HUES64 (cell line): ENCODE results near the gene PRDM11.
"Not testable (repeated sequence)": the region's sequence is repeated elsewhere in the genome, so short reads cannot be mapped to it uniquely, and the experiment has no call there.

Experiments used
- H3K27ac ChIP-seq: 2 replicates; pipeline ENCODE4 v1.7.0; 2013; ENCODE audit warnings: low read depth, low read length, inconsistent platforms
- H3K27me3 ChIP-seq: 2 replicates; pipeline ENCODE4 v1.6.1; 2013; ENCODE audit warnings: mild to moderate bottlenecking, low read length; ENCODE audit not compliant: insufficient read depth
- H3K36me3 ChIP-seq: 2 replicates; pipeline ENCODE4 v1.6.1; 2013; ENCODE audit warnings: mild to moderate bottlenecking, low read length; ENCODE audit not compliant: insufficient read depth
- H3K4me1 ChIP-seq: 2 replicates; pipeline ENCODE4 v1.6.1; 2013; ENCODE audit warnings: mild to moderate bottlenecking, low read length, moderate library complexity; ENCODE audit not compliant: insufficient read depth
- H3K4me3 ChIP-seq: 2 replicates; pipeline ENCODE4 v1.5.1; 2013; ENCODE audit warnings: mild to moderate bottlenecking, low read length, moderate library complexity
- H3K9ac ChIP-seq: 2 replicates; pipeline ENCODE4 v1.6.1; 2013; ENCODE audit warnings: mild to moderate bottlenecking, low read depth, low read length
- H3K9me3 ChIP-seq: 2 replicates; pipeline ENCODE4 v1.6.1; 2013; ENCODE audit warnings: low read depth, low read length; ENCODE audit not compliant: insufficient read depth
- WGBS: fragments of 150-250, 120-280 bp; methylation state at CpG from one replicate; pipeline ENCODE4 v1.1.7; 2013; ENCODE audit warnings: missing lambda C conversion rate; 5-methylcytosine and 5-hydroxymethylcytosine counted together

PRDM11 gene

DNA sequence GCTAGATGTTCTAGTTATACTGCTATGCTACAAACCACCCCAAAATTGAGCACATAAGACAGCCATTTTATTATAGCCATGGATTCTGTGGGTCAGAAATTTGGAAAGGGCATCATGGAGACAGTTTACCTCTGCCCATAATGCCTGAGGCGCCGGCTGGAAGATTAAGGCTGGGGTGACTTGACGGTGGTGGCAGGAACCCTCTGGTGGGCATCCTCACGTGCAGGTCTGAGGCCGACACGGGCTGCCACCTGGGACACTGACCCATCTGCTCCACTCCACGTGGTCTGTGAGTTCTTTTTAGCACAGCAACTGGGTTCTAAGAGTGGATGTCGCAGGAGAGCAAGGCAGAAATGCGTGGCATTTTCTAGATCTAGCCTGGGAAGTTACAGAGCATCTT is 40.0 kb upstream of the PRDM11 start:
- H3K4me1 ChIP-seq = no peaks in the 10 kb centered on the region
- no peaks in the 10 kb centered on the region for H3K36me3 ChIP-seq
- no peak overlapping the region for H3K27ac ChIP-seq
- WGBS = 83% methylated on average over 9 of the region's 9 CpGs
- no peaks in the 10 kb centered on the region for H3K27me3 ChIP-seq
- H3K9me3 ChIP-seq = no peaks in the 10 kb centered on the region
- H3K4me3 ChIP-seq = no peak overlapping the region
- no peak overlapping the region for H3K9ac ChIP-seq

DNA sequence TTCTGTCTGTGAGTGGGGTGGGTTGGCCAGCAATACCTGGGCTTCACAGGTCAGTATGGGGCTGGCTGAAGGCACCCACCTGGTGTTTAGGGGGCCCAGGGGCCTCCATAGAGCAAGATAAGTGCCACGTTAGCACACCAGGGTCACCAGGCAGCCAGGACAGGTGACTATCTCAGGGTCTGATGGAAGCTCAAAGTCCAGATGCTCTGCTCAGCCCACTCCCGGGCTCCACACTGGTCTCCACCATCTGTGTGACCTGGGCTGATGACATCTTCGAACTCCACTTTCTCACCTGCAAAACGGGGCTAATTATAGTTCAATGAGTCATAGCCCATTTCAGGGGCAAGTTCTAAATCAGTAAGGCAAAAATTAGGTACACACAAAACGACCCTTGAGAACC is 39.4 kb upstream of the PRDM11 start:
- Histone ChIP-seq H3K27me3 (no peaks in the 10 kb centered on the region), H3K4me3 (no peak overlapping the region), H3K36me3 (no peaks in the 10 kb centered on the region), H3K27ac (no peak overlapping the region), H3K4me1 (no peaks in the 10 kb centered on the region), H3K9ac (no peak overlapping the region), H3K9me3 (no peaks in the 10 kb centered on the region)
- WGBS = 80% methylated on average over 5 of the region's 5 CpGs

- Histone ChIP-seq H3K4me1 (no peaks in the 10 kb centered on the region), H3K9me3 (no peaks in the 10 kb centered on the region), H3K4me3 (no peak overlapping the region), H3K27me3 (no peaks in the 10 kb centered on the region), H3K36me3 (no peaks in the 10 kb centered on the region), H3K27ac (no peak overlapping the region), H3K9ac (no peak overlapping the region)
- 87% methylated on average over 14 of the region's 14 CpGs for WGBS
Measured at GRCh38 chr11:45108070-45109064, 38.1 kb upstream of the PRDM11 start.

- Histone ChIP-seq H3K9me3 (no peaks in the 10 kb centered on the region), H3K36me3 (no peaks in the 10 kb centered on the region), H3K27ac (no peak overlapping the region), H3K9ac (no peak overlapping the region), H3K27me3 (peaks cover 4% of the 10 kb centered on the region), H3K4me1 (no peaks in the 10 kb centered on the region), H3K4me3 (no peak overlapping the region)
- 56% methylated on average over 3 of the region's 3 CpGs for WGBS
Measured at GRCh38 chr11:45109400-45109799, 37.0 kb upstream of the PRDM11 start.

DNA sequence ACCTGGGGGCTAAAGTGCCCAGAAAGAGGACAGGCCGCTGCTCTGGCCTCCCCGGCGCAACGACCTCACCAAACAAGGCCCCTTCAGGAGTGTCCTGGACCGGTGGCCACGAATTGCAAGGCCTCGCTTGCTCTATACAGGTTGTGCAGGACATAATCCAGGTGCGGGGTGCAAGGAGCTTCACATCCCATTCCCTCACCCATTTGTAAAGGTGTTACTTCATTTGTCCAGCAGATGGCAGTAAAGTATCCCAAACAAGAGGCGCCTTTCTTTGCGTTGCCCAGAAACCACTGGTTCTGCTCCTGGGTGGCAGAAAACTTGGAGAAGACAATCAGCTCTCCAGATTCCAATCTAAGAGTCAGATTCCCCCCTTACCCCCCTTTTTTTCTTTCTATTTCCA is 35.9 kb upstream of the PRDM11 start:
- Histone ChIP-seq H3K27ac (no peak overlapping the region), H3K4me1 (no peaks in the 10 kb centered on the region), H3K36me3 (no peaks in the 10 kb centered on the region), H3K9ac (no peak overlapping the region), H3K4me3 (no peak overlapping the region), H3K27me3 (peaks cover 7% of the 10 kb centered on the region), H3K9me3 (no peaks in the 10 kb centered on the region)
- WGBS = 15% methylated on average over 10 of the region's 10 CpGs

DNA sequence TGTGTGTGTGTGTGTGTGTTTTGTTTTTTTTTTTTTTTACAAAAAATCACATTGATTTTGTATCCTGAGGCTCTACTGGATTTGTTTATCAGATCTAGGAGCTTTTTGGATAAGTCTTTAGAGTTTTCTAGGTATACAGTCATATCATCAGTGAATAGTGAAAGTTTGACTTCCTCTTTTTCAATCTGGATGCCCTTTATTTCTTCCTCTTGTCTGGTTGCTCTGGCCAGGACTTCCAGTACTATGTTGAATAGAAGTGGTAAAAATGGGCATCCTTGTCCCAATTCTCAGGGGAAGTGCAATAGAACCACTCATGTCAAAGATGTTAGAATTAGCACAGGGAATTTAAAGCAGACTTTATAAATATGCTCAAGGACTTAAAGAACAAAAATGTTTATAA is 32.6 kb upstream of the PRDM11 start:
- Histone ChIP-seq H3K27ac (no peak overlapping the region), H3K9me3 (no peaks in the 10 kb centered on the region), H3K27me3 (peaks cover 12% of the 10 kb centered on the region), H3K9ac (no peak overlapping the region), H3K4me1 (no peaks in the 10 kb centered on the region), H3K36me3 (no peaks in the 10 kb centered on the region), H3K4me3 (no peak overlapping the region)

GRCh38 chr11:45127836-45128235 is 18.6 kb upstream of the PRDM11 start:
- not testable (repeated sequence) for H3K36me3 ChIP-seq, H3K9ac ChIP-seq, H3K27me3 ChIP-seq, H3K27ac ChIP-seq, H3K4me1 ChIP-seq, H3K4me3 ChIP-seq
- peaks cover 23% of the 10 kb centered on the region for H3K9me3 ChIP-seq
- 82% methylated on average over 9 of the region's 9 CpGs for WGBS

DNA sequence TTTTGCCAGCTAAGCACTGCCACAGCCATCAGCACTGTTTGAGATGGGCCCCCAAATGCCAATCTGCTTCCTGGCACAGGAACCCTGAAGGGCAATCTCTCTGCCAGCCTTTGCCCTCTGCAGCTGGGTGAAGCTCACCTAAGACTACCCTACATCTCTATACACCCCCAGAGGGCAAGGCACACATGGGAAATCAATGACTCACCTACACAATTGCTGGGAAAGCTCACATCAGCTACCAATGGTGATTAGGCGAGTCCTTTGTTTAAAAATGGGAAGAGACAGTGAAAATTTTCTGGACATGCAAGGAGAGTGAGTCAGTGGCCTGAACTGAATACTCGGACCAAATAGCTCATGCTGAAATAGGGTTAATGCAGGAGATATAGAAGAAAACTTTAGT is 12.6 kb upstream of the PRDM11 start:
- no peak overlapping the region for H3K27ac ChIP-seq

DNA sequence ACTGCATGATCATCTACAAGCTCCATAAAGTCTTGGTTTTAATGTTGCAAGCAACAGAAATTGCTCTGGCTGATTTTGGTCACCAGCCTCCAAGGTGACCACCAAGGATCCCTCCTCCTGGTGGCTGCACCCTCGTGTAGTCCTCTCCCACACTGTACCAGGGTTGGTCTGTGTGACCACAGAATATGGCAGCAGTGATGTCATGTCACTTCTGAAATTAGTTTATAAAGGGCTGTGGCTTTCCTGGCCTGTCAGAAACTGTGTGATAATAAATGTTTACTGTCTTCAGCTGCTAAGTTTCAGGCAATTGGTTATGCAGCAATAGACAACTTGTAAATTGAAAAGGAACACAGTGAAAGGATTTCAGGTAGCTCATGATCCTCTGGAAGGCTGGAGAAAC is 5.3 kb upstream of the PRDM11 start:
- WGBS = 38% methylated on average over 1 of the region's 1 CpG
- no peaks in the 10 kb centered on the region for H3K36me3 ChIP-seq
- H3K27ac ChIP-seq = no peak overlapping the region
- peaks cover 48% of the 10 kb centered on the region for H3K27me3 ChIP-seq
- H3K9me3 ChIP-seq = no peaks in the 10 kb centered on the region
- no peak overlapping the region for H3K9ac ChIP-seq
- no peak overlapping the region for H3K4me3 ChIP-seq
- no peaks in the 10 kb centered on the region for H3K4me1 ChIP-seq

More for the DNA sequence above, 12.6 kb upstream of the PRDM11 start:
- Histone ChIP-seq H3K9me3 (peaks cover 16% of the 10 kb centered on the region), H3K4me3 (no peak overlapping the region), H3K9ac (no peak overlapping the region), H3K36me3 (no peaks in the 10 kb centered on the region), H3K4me1 (no peaks in the 10 kb centered on the region), H3K27me3 (peaks cover 17% of the 10 kb centered on the region)
- WGBS = 88% methylated on average over 2 of the region's 2 CpGs

- Histone ChIP-seq H3K9ac (no peak overlapping the region), H3K4me3 (no peak overlapping the region), H3K4me1 (no peaks in the 10 kb centered on the region), H3K9me3 (no peaks in the 10 kb centered on the region), H3K27ac (no peak overlapping the region), H3K36me3 (no peaks in the 10 kb centered on the region), H3K27me3 (peaks cover 48% of the 10 kb centered on the region)
- 75% methylated on average over 2 of the region's 2 CpGs for WGBS
Measured at GRCh38 chr11:45141631-45142030, 4.8 kb upstream of the PRDM11 start.

DNA sequence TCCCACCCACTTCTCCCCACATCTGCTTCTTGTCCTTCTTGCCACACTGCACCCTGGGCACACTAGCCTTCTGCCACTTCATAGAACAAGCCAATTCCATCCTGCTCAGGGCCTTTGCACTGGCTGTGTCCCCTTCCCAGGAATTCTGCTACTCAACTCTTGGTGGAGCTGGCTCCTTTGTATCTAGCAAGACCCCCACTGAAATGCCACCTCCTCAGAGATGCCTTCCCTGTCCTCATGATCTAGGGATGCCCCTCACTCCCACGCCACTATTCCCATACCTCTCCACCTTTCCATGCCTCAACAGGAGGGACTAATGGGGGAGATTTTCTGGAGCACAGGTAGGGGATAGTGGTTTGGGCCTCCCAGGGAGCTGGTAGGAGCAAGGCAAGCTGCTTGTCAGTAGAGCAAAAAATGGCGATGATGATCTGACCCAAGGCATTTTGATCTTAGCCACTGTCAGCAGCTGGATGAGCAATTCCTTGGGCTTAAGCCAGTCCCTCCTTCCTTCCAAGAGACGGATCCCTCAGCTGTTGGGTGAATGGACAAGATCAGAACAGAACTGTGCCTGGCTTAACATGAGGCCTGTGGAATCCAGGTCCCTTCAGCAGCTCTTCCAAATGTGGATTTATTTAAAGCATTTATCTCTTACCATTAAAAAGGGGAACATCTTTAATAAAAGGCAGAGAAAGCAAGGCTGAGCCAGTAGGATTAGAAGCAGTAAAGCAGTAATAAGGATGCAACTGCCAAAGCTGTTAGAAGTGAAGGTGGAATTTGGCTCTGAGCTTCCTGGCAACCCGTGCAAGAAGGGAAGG is 4.0 kb upstream of the PRDM11 start:
- 87% methylated on average over 4 of the region's 4 CpGs for WGBS
- Histone ChIP-seq H3K4me1 (no peaks in the 10 kb centered on the region), H3K9ac (no peak overlapping the region), H3K9me3 (no peaks in the 10 kb centered on the region), H3K36me3 (no peaks in the 10 kb centered on the region), H3K4me3 (no peak overlapping the region), H3K27ac (no peak overlapping the region), H3K27me3 (peaks cover 48% of the 10 kb centered on the region)
